A549 (cell line): ENCODE measurements around the gene SPSB1. TPM values are rescaled to one million over a fixed set of nuclear protein-coding genes. Genes with fewer than 3 reads are reported as not detected.

Experiments used
- ATAC-seq, 2 experiments: fragments of 200-7000 bp in 1 of 2; fragments of >200 bp in 1 of 2; cut with Nextera tagmentation in 1 of 2; cut with Tn5 transposase in 1 of 2; 3 replicates each; pipeline versions ENCODE4 v1.8.0 to v1.9.1; 2018 to 2020; ENCODE audit warnings: mild to moderate bottlenecking in 1 of 2, moderate library complexity in 1 of 2
- CTCF ChIA-PET: fragments of 300-600 bp; sonication (Branson Sonifier 250); formaldehyde crosslinking; extraction: SDS; loops from one replicate; lab custom pipeline; 2021; ENCODE audit warnings: antibody characterized with exemption, inconsistent platforms; lab: Yijun Ruan, JAX
- POLR2A ChIA-PET: fragments of 350-600 bp; formaldehyde crosslinking; extraction: SDS; loops from one replicate; lab custom pipeline; 2021; ENCODE audit warnings: antibody characterized with exemption, inconsistent platforms; lab: Yijun Ruan, JAX
- DNase-seq, 2 experiments: peaks; one replicate each; pipeline versions ENCODE4 v3.0.0 to v3.0.0-alpha.2; 2011 to 2016; ENCODE audit warnings: low read depth in 1 of 2, low spot score in 1 of 2
- FAIRE-seq: peaks from 2 replicates; lab custom pipeline; 2011; peaks lifted over from hg19 to GRCh38; lab: Jason Lieb, UNC
- H3K27ac ChIP-seq, 2 experiments: fragments of >200 bp; sonication (Bioruptor Twin); formaldehyde crosslinking; 3 replicates each; pipeline ENCODE4 v1.5.1; 2016 to 2017
- H3K4me1 ChIP-seq: fragments of >200 bp; sonication (Bioruptor Twin); formaldehyde crosslinking; 3 replicates; pipeline ENCODE4 v1.6.1; 2016
- H3K4me2 ChIP-seq: fragments of >200 bp; sonication (Bioruptor Twin); formaldehyde crosslinking; 3 replicates; pipeline ENCODE4 v1.6.1; 2016
- H3K4me3 ChIP-seq: fragments of >200 bp; sonication (Bioruptor Twin); formaldehyde crosslinking; 3 replicates; pipeline ENCODE4 v1.5.1; 2016
- H3K9me3 ChIP-seq: fragments of >200 bp; sonication (Bioruptor Twin); formaldehyde crosslinking; 3 replicates; pipeline ENCODE4 v1.6.1; 2016
- CBX8 ChIP-seq: fragments of 200-600 bp; sonication (generic); IDR thresholded peaks from 2 replicates; pipeline ENCODE4 v1.6.1; 2016
- CEBPB ChIP-seq, 2 experiments: fragments of >200 bp in 1 of 2; sonication (Bioruptor Twin) in 1 of 2; formaldehyde crosslinking in 1 of 2; IDR thresholded peaks; 2 replicates each; pipeline ENCODE4 v1.6.1; 2012 to 2016
- CHD2 ChIP-seq: fragments of 150-350 bp; IDR thresholded peaks from 2 replicates; pipeline ENCODE4 v1.6.1; 2014; ENCODE audit warnings: low read length; ENCODE audit not compliant: partially characterized antibody
- EHF ChIP-seq: fragments of 250-450 bp; sonication (Bioruptor Pico); IDR thresholded peaks from 2 replicates; pipeline ENCODE4 v1.5.0; 2020; ENCODE audit warnings: mild to moderate bottlenecking
- EP300 ChIP-seq, 2 experiments: fragments of >200 bp; sonication (Bioruptor Twin); formaldehyde crosslinking; IDR thresholded peaks; 2 replicates in 1 of 2; 3 replicates in 1 of 2; pipeline ENCODE4 v1.6.1; 2016 to 2017
- ESRRA ChIP-seq: fragments of 150-350 bp; IDR thresholded peaks from 2 replicates; pipeline ENCODE4 v1.6.1; 2014; ENCODE audit warnings: mild to moderate bottlenecking, low read length, borderline replicate concordance
- JUN ChIP-seq, 2 experiments: fragments of >200 bp; sonication (Bioruptor Twin); formaldehyde crosslinking; IDR thresholded peaks; 2 replicates in 1 of 2; 3 replicates in 1 of 2; pipeline ENCODE4 v1.6.1; 2016 to 2017
- KDM5A ChIP-seq: fragments of 200-600 bp; sonication (generic); IDR thresholded peaks from 2 replicates; pipeline ENCODE4 v1.6.1; 2016; ENCODE audit warnings: antibody characterized with exemption, mild to moderate bottlenecking
- MAFK ChIP-seq: fragments of 450-650 bp; IDR thresholded peaks from 2 replicates; pipeline ENCODE4 v1.6.1; 2014; ENCODE audit not compliant: partially characterized antibody
- MAZ ChIP-seq: fragments of 150-350 bp; IDR thresholded peaks from 2 replicates; pipeline ENCODE4 v1.6.1; 2014; ENCODE audit warnings: antibody characterized with exemption, low read depth, low read length, borderline replicate concordance
- NFE2L2 ChIP-seq: fragments of 150-350 bp; conservative IDR thresholded peaks from 2 replicates; pipeline ENCODE4 v1.6.1; 2014; ENCODE audit warnings: low read length
- NPAS2 ChIP-seq: fragments of 250-450 bp; sonication (Bioruptor Pico); IDR thresholded peaks from 2 replicates; pipeline ENCODE4 v1.8.0; 2022; ENCODE audit warnings: mild to moderate bottlenecking, moderate library complexity, borderline replicate concordance
- NR3C1 ChIP-seq: fragments of >200 bp; sonication (Bioruptor Twin); formaldehyde crosslinking; IDR thresholded peaks from 3 replicates; pipeline ENCODE4 v1.6.1; 2017
- PHF8 ChIP-seq: fragments of 200-600 bp; sonication (generic); IDR thresholded peaks from 2 replicates; pipeline ENCODE4 v1.6.1; 2016; ENCODE audit warnings: low read depth, mild to moderate bottlenecking, antibody characterized with exemption, moderate library complexity, borderline replicate concordance
- RARB ChIP-seq: fragments of 250-450 bp; sonication (Bioruptor Pico); IDR thresholded peaks from 2 replicates; pipeline ENCODE4 v1.8.0; 2021; ENCODE audit warnings: mild to moderate bottlenecking, moderate library complexity
- RCOR1 ChIP-seq: fragments of 150-350 bp; IDR thresholded peaks from 2 replicates; pipeline ENCODE4 v1.6.1; 2014; ENCODE audit warnings: antibody characterized with exemption, low read length, low read depth
- RNF2 ChIP-seq: fragments of 200-600 bp; sonication (generic); IDR thresholded peaks from 2 replicates; pipeline ENCODE4 v1.6.1; 2016; ENCODE audit warnings: low read depth, mild to moderate bottlenecking, antibody characterized with exemption, moderate library complexity, borderline replicate concordance
- SREBF2 ChIP-seq: fragments of 450-650 bp; IDR thresholded peaks from 2 replicates; pipeline ENCODE4 v1.6.1; 2014; ENCODE audit warnings: mild to moderate bottlenecking, moderate library complexity
- ZFP36 ChIP-seq: fragments of 450-650 bp; IDR thresholded peaks from 2 replicates; pipeline ENCODE4 v1.6.1; 2014; ENCODE audit warnings: borderline replicate concordance; ENCODE audit not compliant: partially characterized antibody
- WGBS: methylation state at CpG from one replicate; pipeline ENCODE4 v1.1.6; 2017; ENCODE audit errors: missing lambda C conversion rate; 5-methylcytosine and 5-hydroxymethylcytosine counted together
- polyA plus RNA-seq, 4 experiments: library from polyadenylated mRNA; depleted of rRNA in 3 of 4; stranded (reverse); fragments of >200 nt; fragmentation: RNase III in 1 of 4; extraction: RNeasy Plus Mini Kit Qiagen cat#74134 plus additional on column Dnase treatment in 1 of 4; gene quantifications; 2 replicates in 3 of 4; 3 replicates in 1 of 4; pipeline ENCODE4 v1.2.3, GENCODE V29; 2011 to 2017
- TF ChIP-seq, protein P1 (sequence below): fragments of 250-450 bp; sonication (Bioruptor Pico); IDR thresholded peaks from 2 replicates; pipeline ENCODE4 v1.5.0; 2020; ENCODE audit warnings: low read depth, mild to moderate bottlenecking, moderate library complexity
- TF ChIP-seq, protein P2 (sequence below): fragments of 450-650 bp; IDR thresholded peaks from 2 replicates; pipeline ENCODE4 v1.6.1; 2014; ENCODE audit warnings: antibody characterized with exemption
- TF ChIP-seq, protein P3 (sequence below): fragments of >200 bp; sonication (Bioruptor Twin); formaldehyde crosslinking; IDR thresholded peaks from 3 replicates; pipeline ENCODE4 v1.6.1; 2016

SPSB1 gene
- polyA plus RNA-seq, 2 of the 4 experiments (the other 2 are of a cell fraction) = 22.3 to 23.7 TPM

DNA sequence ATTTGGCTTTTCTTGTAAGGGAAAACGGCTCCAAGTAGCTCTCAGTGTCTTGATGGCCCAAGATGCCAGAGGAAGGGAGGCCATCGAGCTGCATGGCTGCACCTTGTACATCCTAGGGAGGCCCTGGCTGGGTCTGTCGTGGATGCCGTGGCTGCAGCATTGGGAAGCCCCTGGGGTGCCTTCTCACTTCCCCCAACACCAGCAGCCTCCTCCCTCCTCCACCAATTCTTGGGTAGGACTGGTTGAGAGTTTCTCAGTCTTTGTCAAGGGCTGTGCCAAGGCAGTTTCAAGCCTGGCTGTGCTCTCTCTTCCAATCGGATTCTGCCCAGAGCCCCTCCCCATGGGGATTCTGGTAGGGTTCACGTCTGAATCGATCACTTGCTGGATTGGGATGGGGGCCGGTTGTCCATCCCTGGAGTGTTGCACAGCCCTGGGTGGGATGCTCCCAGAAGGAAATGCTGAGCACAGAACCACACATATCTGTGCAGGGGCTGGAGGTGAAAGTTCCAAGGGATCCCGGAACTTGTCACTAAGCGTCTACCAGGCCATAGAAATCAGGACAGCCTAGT, 14.0 kb upstream of the SPSB1 start:
- no peak overlapping the region for H3K4me2 ChIP-seq
- no peak for ATAC-seq
- no peak for FAIRE-seq

DNA sequence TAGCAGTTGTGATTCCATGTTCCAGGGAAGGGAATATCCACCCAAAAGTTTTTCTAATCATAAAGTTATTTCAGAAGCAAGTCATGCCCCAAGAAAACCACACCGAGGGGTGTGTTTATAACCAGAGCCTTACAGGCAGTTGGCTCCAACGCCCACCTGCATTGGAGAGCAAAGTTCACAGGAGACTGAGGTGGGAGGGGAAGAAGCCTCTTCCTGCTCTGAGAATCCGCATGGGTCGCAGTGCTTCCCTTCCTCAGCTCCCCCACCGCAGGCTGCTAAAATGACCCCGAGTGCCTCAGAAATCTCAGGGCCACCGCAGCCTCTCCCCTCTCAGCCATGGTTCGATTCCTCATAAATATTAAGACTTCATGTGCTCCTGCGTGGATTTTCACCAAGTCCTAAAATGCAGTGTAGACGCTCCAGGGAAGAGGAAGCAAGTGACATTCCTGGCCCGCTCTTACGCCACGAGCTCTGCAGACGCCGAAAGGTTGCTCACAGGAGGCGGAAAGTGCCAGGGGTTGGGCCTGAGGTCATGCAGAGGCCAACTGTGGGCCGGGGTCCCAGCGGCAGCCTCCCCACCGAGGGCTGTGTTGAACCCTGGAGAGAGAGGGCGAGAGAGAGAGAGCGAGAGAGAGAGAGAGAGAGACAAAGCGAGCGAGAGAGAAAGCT, 13.4 kb upstream of the SPSB1 start:
- Histone ChIP-seq H3K4me3 (no peak overlapping the region), H3K4me1 (peaks cover 28% of the 10 kb centered on the region)
- DNase-seq = no peak
- TF ChIP-seq CEBPB (IDR thresholded peaks at IDR 0.05) (no peak), NPAS2 (CRISPR knock-in tag) (no peak), RARB (no peak), PHF8 (no peak), JUN (IDR thresholded peaks at IDR 0.05) (no peak), NR3C1 (no peak), EHF (CRISPR knock-in tag) (no peak), ZFP36 (no peak), MAZ (no peak), MAFK (no peak), EP300 (IDR thresholded peaks at IDR 0.05) (no peak), NFE2L2 (no peak), SREBF2 (no peak), ESRRA (no peak), CBX8 (no peak), KDM5A (no peak), RCOR1 (no peak), RNF2 (no peak)
- TF ChIP-seq, protein P1, sequence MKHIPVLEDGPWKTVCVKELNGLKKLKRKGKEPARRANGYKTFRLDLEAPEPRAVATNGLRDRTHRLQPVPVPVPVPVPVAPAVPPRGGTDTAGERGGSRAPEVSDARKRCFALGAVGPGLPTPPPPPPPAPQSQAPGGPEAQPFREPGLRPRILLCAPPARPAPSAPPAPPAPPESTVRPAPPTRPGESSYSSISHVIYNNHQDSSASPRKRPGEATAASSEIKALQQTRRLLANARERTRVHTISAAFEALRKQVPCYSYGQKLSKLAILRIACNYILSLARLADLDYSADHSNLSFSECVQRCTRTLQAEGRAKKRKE = no peak
- TF ChIP-seq, protein P2, sequence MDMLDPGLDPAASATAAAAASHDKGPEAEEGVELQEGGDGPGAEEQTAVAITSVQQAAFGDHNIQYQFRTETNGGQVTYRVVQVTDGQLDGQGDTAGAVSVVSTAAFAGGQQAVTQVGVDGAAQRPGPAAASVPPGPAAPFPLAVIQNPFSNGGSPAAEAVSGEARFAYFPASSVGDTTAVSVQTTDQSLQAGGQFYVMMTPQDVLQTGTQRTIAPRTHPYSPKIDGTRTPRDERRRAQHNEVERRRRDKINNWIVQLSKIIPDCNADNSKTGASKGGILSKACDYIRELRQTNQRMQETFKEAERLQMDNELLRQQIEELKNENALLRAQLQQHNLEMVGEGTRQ = no peak
- TF ChIP-seq, all 56 proteins: peak for 0
- CTCF ChIA-PET = interaction anchor here (1.6 to 6.3 kb wide), 3 partner anchors 10 to 212 kb away, joined by 4 to 36 read pairs (median 13); no protein-coding TSS in a partner anchor
- POLR2A ChIA-PET = no interaction called here
- ATAC-seq = no peak
- FAIRE-seq = no peak
- Histone ChIP-seq H3K27ac (peak overlapping the region; percentile 16 to 72; a peak in 3 of 6 replicates), H3K4me2 (peak overlapping the region; percentile 37; the same call in 1 of the 3 replicates), H3K9me3 (no peaks in the 10 kb centered on the region)
- 88% methylated on average over 18 of the region's 23 CpGs for WGBS

More for the DNA sequence above, 14.0 kb upstream of the SPSB1 start:
- Histone ChIP-seq H3K4me3 (no peak overlapping the region), H3K4me1 (peaks cover 28% of the 10 kb centered on the region), H3K9me3 (no peaks in the 10 kb centered on the region), H3K27ac (peak overlapping the region in 1 of 2 experiments; percentile 72; a peak in 2 of 6 replicates)
- no peak for DNase-seq
- WGBS = 94% methylated on average over 9 of the region's 10 CpGs
- ChIA-PET CTCF (interaction anchor here (1.2 to 6.3 kb wide), 3 partner anchors 11 to 212 kb away, joined by 3 to 36 read pairs (median 4); no protein-coding TSS in a partner anchor), POLR2A (no interaction called here)
- TF ChIP-seq, protein P3, sequence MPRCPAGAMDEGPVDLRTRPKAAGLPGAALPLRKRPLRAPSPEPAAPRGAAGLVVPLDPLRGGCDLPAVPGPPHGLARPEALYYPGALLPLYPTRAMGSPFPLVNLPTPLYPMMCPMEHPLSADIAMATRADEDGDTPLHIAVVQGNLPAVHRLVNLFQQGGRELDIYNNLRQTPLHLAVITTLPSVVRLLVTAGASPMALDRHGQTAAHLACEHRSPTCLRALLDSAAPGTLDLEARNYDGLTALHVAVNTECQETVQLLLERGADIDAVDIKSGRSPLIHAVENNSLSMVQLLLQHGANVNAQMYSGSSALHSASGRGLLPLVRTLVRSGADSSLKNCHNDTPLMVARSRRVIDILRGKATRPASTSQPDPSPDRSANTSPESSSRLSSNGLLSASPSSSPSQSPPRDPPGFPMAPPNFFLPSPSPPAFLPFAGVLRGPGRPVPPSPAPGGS = no peak
- TF ChIP-seq CHD2 (no peak), EP300 (IDR thresholded peaks at IDR 0.05) (no peak), MAFK (no peak), RCOR1 (no peak), MAZ (no peak)
- TF ChIP-seq, all 56 proteins: peak for 0
